Hepatocyte (in vitro differentiated cells): ENCODE results near the gene XG. TPM values are rescaled to one million over a fixed set of nuclear protein-coding genes. Genes with fewer than 3 reads are reported as not detected.
"Not testable (repeated sequence)": the region's sequence is repeated elsewhere in the genome, so short reads cannot be mapped to it uniquely, and the experiment has no call there.

ENCODE experiments used
- DNase-seq: peaks from one replicate; pipeline ENCODE4 v3.0.0-alpha.2; 2016; ENCODE audit warnings: low spot score
- H2AFZ ChIP-seq: fragments of 200-600 bp; sonication (generic); 2 replicates; pipeline ENCODE4 v1.6.0; 2016; ENCODE audit warnings: antibody characterized with exemption, mild to moderate bottlenecking
- H3K27ac ChIP-seq: fragments of 200-600 bp; sonication (generic); 2 replicates; pipeline ENCODE4 v1.5.1; 2016; ENCODE audit warnings: mild to moderate bottlenecking
- H3K27me3 ChIP-seq: fragments of 200-600 bp; sonication (generic); 2 replicates; pipeline ENCODE4 v1.6.1; 2016
- H3K36me3 ChIP-seq: fragments of 200-600 bp; sonication (generic); replicated peaks from 2 replicates; pipeline ENCODE4 v1.5.1; 2016; ENCODE audit warnings: low read depth; ENCODE audit not compliant: insufficient read depth
- H3K4me1 ChIP-seq: fragments of 200-600 bp; sonication (generic); 2 replicates; pipeline ENCODE4 v1.5.1; 2016; ENCODE audit warnings: mild to moderate bottlenecking, moderate library complexity; ENCODE audit not compliant: insufficient read depth
- H3K4me2 ChIP-seq: fragments of 200-600 bp; sonication (generic); 2 replicates; pipeline ENCODE4 v1.6.0; 2016
- H3K4me3 ChIP-seq: fragments of 200-600 bp; sonication (generic); 2 replicates; pipeline ENCODE4 v1.5.1; 2016; ENCODE audit warnings: mild to moderate bottlenecking
- H3K79me2 ChIP-seq: fragments of 200-600 bp; sonication (generic); 2 replicates; pipeline ENCODE4 v1.6.0; 2017; ENCODE audit warnings: mild to moderate bottlenecking
- H3K9me2 ChIP-seq: fragments of 200-600 bp; sonication (generic); replicated peaks from 2 replicates; pipeline ENCODE4 v1.6.0; 2017; ENCODE audit warnings: mild to moderate bottlenecking; ENCODE audit not compliant: insufficient read depth
- H3K9me3 ChIP-seq: fragments of 200-600 bp; sonication (generic); 2 replicates; pipeline ENCODE4 v1.5.1; 2016; ENCODE audit warnings: low read depth, mild to moderate bottlenecking
- H4K20me1 ChIP-seq: fragments of 200-600 bp; sonication (generic); 2 replicates; pipeline ENCODE4 v1.6.0; 2016; ENCODE audit warnings: mild to moderate bottlenecking; ENCODE audit not compliant: insufficient read depth, poor library complexity, severe bottlenecking
- EZH2 ChIP-seq: fragments of 200-600 bp; sonication (generic); IDR thresholded peaks from 2 replicates; pipeline ENCODE4 v1.6.1; 2016; ENCODE audit warnings: antibody characterized with exemption, mild to moderate bottlenecking, borderline replicate concordance
- EZH2phosphoT487 ChIP-seq: fragments of 200-600 bp; sonication (generic); IDR thresholded peaks from one replicate; pipeline ENCODE4 v1.6.1; 2018; ENCODE audit warnings: antibody characterized with exemption, mild to moderate bottlenecking, low read depth, moderate library complexity; ENCODE audit not compliant: unreplicated experiment, severe bottlenecking
- WGBS: methylation state at CpG from one replicate; pipeline ENCODE4 v1.1.6; 2016; ENCODE audit warnings: low lambda C conversion rate; ENCODE audit errors: missing lambda C conversion rate; 5-methylcytosine and 5-hydroxymethylcytosine counted together
- polyA plus RNA-seq: library from polyadenylated mRNA; unstranded; fragments of >200 nt; fragmentation: Nextera tagmentation; extraction: Ambion mirVana; gene quantifications from 2 replicates; pipeline ENCODE4 v1.2.1, GENCODE V29; 2016
- total RNA-seq: library from RNA; depleted of rRNA; stranded (reverse); fragments of >200 nt; gene quantifications from 2 replicates; pipeline ENCODE4 v1.2.3, GENCODE V29; 2014
- TF ChIP-seq, protein P1 (sequence below): fragments of 200-600 bp; sonication (generic); IDR thresholded peaks from 2 replicates; pipeline ENCODE4 v1.5.1; 2016; ENCODE audit warnings: antibody characterized with exemption, mild to moderate bottlenecking; ENCODE audit not compliant: poor library complexity

XG gene
- total and polyA plus RNA-seq, 2 experiments from 2014 or later = 0.53 to 0.64 TPM

DNA sequence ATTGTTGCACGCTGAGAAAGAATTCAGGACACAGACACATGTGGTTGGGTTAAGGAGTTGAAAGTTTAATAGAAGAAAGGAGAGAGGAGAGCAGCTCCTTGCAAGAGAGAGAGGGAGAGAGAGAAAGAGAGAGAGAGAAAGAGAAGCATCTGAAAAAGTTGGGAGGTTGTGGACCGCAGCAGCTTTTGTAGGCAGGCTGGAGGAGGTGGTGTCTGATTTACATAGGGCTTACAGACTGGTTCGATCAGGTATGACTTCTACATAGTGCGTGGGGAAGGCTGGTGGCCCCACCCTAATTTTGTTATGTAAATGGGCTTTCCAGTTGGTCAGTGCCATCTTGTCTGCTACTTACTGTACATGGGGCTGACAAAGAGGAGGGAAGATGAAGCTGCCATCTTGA lies 49.4 kb downstream of the XG start:
- Histone ChIP-seq H3K27me3 (no peaks in the 10 kb centered on the region), H3K36me3 (no peaks in the 10 kb centered on the region), H3K9me3 (no peaks in the 10 kb centered on the region), H3K27ac (no peak overlapping the region), H3K9me2 (no peaks in the 10 kb centered on the region), H3K79me2 (no peaks in the 10 kb centered on the region), H3K4me1 (peaks cover 20% of the 10 kb centered on the region), H3K4me3 (no peak overlapping the region), H4K20me1 (no peaks in the 10 kb centered on the region), H2AFZ (no peak overlapping the region), H3K4me2 (no peak overlapping the region)
- 79% methylated on average over 4 of the region's 4 CpGs for WGBS
- DNase-seq = no peak
- no peak for TF ChIP-seq EZH2
- no peak for TF ChIP-seq EZH2phosphoT487
- TF ChIP-seq, protein P1, sequence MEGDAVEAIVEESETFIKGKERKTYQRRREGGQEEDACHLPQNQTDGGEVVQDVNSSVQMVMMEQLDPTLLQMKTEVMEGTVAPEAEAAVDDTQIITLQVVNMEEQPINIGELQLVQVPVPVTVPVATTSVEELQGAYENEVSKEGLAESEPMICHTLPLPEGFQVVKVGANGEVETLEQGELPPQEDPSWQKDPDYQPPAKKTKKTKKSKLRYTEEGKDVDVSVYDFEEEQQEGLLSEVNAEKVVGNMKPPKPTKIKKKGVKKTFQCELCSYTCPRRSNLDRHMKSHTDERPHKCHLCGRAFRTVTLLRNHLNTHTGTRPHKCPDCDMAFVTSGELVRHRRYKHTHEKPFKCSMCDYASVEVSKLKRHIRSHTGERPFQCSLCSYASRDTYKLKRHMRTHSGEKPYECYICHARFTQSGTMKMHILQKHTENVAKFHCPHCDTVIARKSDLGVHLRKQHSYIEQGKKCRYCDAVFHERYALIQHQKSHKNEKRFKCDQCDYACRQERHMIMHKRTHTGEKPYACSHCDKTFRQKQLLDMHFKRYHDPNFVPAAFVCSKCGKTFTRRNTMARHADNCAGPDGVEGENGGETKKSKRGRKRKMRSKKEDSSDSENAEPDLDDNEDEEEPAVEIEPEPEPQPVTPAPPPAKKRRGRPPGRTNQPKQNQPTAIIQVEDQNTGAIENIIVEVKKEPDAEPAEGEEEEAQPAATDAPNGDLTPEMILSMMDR = no peak

DNA sequence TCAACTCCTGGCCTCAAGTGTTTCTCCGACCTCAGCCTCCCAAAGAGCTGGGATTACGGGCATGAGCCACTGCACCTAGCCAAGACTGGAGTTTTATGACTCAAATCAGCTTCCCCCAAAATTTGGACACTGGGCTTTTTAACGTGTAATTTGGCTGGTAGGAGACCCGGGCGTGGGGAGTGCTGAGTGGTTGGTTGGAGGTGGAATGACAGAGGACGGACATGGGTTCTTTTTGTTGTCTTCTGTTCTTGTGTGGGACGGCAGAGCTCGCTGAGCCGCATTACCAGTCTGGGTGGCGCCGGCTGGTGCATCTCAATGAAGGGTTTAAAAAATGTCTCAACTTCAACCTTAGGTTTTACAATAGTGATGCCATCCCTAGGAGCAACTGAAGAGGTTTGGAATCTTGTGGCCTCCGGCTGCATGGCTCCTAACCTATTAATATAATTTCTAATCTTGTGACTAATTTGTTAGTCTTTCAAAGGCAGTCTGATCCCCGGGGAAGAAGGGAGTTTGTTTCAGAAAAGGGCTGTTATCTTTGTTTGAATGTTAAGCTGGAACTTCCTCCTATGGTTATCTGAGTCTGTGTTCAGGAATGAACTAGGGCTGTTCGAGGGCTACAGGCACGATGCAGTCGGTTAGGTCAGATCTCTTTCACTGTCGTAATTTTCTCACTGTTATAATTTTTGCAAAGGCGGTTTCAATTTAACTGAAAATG lies 50.7 kb downstream of the XG start:
- H3K4me2 ChIP-seq = peak overlapping the region; percentile 63
- peak overlapping the region; percentile 82 for H3K27ac ChIP-seq
- H3K9me3 ChIP-seq, DNase-seq, H3K4me3 ChIP-seq, H3K27me3 ChIP-seq, H3K9me2 ChIP-seq, H3K36me3 ChIP-seq, H3K79me2 ChIP-seq, H4K20me1 ChIP-seq: not testable (repeated sequence)
- H2AFZ ChIP-seq = peak overlapping the region; percentile 62
- WGBS = 28% methylated on average over 18 of the region's 18 CpGs
- peaks cover 20% of the 10 kb centered on the region for H3K4me1 ChIP-seq

DNA sequence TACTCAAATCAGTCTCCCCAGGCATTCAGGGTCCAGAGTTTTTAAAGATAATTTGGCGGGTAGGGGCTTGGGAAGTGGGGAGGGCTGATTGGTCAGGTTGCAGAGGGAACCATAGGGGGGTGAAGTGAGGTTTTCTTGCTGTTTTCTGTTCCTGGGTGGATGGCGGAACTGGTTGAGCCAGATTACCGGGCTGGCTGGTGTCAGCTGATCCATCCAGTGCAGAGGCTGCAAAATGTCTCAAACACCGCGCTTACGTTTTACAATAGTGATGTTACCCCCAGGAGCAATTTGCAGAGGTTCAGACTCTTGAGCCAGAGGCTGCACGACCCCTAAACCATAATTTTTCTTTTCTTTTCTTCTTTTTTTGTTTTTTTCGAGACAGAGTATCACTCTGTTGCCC lies 51.6 kb downstream of the XG start:
- not testable (repeated sequence) for H2AFZ ChIP-seq, H3K9me3 ChIP-seq, H3K27me3 ChIP-seq, H3K36me3 ChIP-seq, H4K20me1 ChIP-seq, H3K4me3 ChIP-seq, H3K79me2 ChIP-seq, DNase-seq, H3K9me2 ChIP-seq
- WGBS = 46% methylated on average over 8 of the region's 8 CpGs
- Histone ChIP-seq H3K4me1 (peaks cover 20% of the 10 kb centered on the region), H3K27ac (peak overlapping the region; percentile 88), H3K4me2 (peak overlapping the region; percentile 63)

DNA sequence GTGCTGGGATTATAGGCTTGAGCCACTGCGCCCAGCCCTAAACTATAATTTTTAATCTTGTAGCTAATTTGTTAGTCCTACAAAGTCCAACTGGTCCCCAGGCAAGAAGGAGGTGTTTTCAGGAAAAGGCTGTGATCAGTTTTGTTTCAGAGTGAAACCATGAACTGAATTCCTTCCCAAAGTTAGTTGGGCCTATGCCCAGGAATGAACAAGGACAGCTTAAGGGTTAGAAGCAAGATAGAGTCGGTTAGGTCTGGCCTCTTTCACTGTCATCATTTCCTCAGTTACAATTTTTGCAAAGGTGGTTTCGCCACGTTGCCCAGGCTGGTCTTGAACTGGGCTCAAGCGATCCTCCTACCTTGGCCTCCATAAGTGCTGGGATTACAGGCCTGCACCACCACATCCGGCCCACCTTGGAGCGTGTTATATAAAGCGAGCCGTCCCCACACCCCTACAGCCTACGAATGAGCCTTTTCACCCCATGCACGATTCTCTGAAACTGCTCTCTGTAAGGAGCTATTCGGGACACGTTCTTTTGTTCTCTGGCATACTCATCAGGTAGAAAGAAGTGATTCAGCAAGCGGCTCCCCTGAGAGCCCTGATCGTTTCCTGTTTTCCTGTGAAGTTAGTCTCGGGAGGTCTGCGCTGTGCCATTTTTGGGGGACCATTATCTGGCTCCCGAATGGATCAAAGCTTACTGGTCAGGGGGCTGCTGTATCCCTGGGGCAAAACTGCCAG lies 52.4 kb downstream of the XG start:
- not testable (repeated sequence) for H3K4me3 ChIP-seq, H3K4me2 ChIP-seq, DNase-seq, H3K9me3 ChIP-seq, H3K79me2 ChIP-seq, H3K27me3 ChIP-seq, H4K20me1 ChIP-seq, H2AFZ ChIP-seq, H3K9me2 ChIP-seq, H3K36me3 ChIP-seq
- WGBS = 77% methylated on average over 18 of the region's 18 CpGs
- peak overlapping the region; percentile 88 for H3K27ac ChIP-seq
- peaks cover 20% of the 10 kb centered on the region for H3K4me1 ChIP-seq

DNA sequence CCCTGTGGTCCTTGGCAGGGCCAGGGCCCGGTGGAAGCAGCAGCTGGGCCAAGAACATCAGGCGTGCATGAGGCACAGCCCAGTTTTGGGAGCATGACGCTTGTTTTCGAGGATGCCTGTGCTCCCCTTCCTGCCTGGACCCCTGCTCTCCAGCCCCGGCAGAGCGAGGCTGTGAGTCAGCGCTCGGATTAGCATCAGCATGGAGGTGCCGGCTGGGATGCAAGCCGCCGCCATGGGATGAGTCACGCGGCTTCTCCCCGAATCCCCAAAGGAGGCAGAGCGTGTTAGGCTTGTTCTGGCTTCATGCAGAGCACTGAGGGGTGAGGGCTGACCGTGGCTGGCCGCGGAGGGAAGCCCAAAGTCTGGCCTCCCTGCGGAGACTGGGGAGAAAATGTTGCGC lies 53.0 kb downstream of the XG start:
- H4K20me1 ChIP-seq, H3K9me2 ChIP-seq, H3K27me3 ChIP-seq, H3K36me3 ChIP-seq, H3K79me2 ChIP-seq, H3K4me3 ChIP-seq, H3K9me3 ChIP-seq: not testable (repeated sequence)
- peak; percentile 49 for DNase-seq
- H3K27ac ChIP-seq = peak overlapping the region; percentile 88
- WGBS = 59% methylated on average over 20 of the region's 20 CpGs
- peak overlapping the region; percentile 71 for H2AFZ ChIP-seq
- H3K4me2 ChIP-seq = peak overlapping the region; percentile 59
- H3K4me1 ChIP-seq = peaks cover 20% of the 10 kb centered on the region
